HL-60 (cell line): Measurements from ENCODE around the gene FGFR2.

Experiments
- DNase-seq, 2 experiments: peaks; one replicate each; pipeline ENCODE4 v3.0.0-alpha.2; 2010 to 2020; ENCODE audit warnings: low read depth in 1 of 2, low spot score in 1 of 2
- H3K27ac ChIP-seq: fragments of 250-450 bp; sonication (Bioruptor Pico); replicated peaks from 2 replicates; pipeline ENCODE4 v1.5.1; 2020; ENCODE audit warnings: mild to moderate bottlenecking, moderate library complexity
- H3K27me3 ChIP-seq: fragments of 250-450 bp; sonication (Bioruptor Pico); 2 replicates; pipeline ENCODE4 v1.5.1; 2021; ENCODE audit warnings: mild to moderate bottlenecking, moderate library complexity; ENCODE audit not compliant: insufficient read depth, poor library complexity, severe bottlenecking
- H3K4me3 ChIP-seq: replicated peaks from 2 replicates; pipeline ENCODE4 v1.5.1; 2011; ENCODE audit warnings: mild to moderate bottlenecking, control low read depth, low read length; ENCODE audit not compliant: insufficient read depth
- CTCF ChIP-seq: IDR thresholded peaks from one replicate; pipeline ENCODE4 v1.5.1; 2011; ENCODE audit warnings: low read length, control low read depth, inconsistent platforms; ENCODE audit not compliant: insufficient read depth
- GABPA ChIP-seq: IDR thresholded peaks from 2 replicates; pipeline ENCODE4 v1.6.1; 2012; ENCODE audit warnings: low read depth
- POLR2AphosphoS5 ChIP-seq: IDR thresholded peaks from 2 replicates; pipeline ENCODE4 v1.6.1; 2012; ENCODE audit warnings: low read depth
- SPI1 ChIP-seq: IDR thresholded peaks from 2 replicates; pipeline ENCODE4 v1.6.1; 2012; ENCODE audit warnings: low read depth, mild to moderate bottlenecking, borderline replicate concordance
- TF ChIP-seq, protein P1 (sequence below): IDR thresholded peaks from 2 replicates; pipeline ENCODE4 v1.6.1; 2012; ENCODE audit warnings: low read depth; ENCODE audit not compliant: insufficient replicate concordance

FGFR2 gene

DNA sequence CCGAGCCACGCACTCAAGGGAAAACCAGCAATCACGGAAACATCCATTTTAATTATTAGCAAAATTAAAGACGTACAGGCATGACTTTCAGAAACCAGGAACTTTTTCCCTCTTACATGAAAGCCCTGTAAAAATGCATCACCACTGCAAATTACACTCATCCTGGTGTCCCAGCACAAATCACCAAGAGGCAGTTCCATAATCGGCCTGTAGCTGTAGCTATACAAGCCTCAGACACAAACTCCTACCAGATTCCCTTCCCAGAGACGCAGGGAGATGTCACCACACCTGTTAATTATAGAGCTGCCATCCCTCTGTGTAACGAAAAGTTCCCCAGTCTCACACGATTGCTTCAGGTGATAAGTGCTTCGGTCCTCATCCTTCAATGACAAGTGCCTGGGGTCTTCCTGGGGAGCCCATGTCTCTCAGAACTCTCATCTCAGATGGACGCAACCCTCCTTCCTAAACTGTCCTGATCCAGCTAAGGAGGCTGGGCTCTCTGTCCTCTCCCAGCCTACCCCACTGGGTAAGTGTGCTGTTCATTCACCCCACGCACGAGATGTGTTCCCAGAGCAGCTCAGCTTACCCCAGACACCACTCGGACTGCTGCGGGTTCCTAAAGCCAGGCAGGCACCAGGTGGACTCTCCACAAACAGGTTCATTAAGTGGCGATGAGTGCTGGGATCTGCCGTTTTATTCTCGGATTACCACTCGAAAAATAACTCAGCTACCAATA lies 5.9 kb downstream of the FGFR2 start:
- Histone ChIP-seq H3K4me3 (no peak overlapping the region), H3K27ac (no peak overlapping the region), H3K27me3 (peaks cover 30% of the 10 kb centered on the region)
- DNase-seq, result no peak
- TF ChIP-seq CTCF, result no peak
- TF ChIP-seq SPI1, result no peak

GRCh38 chr10:121591186-121591585 lies 7.1 kb downstream of the FGFR2 start:
- TF ChIP-seq, protein P1, sequence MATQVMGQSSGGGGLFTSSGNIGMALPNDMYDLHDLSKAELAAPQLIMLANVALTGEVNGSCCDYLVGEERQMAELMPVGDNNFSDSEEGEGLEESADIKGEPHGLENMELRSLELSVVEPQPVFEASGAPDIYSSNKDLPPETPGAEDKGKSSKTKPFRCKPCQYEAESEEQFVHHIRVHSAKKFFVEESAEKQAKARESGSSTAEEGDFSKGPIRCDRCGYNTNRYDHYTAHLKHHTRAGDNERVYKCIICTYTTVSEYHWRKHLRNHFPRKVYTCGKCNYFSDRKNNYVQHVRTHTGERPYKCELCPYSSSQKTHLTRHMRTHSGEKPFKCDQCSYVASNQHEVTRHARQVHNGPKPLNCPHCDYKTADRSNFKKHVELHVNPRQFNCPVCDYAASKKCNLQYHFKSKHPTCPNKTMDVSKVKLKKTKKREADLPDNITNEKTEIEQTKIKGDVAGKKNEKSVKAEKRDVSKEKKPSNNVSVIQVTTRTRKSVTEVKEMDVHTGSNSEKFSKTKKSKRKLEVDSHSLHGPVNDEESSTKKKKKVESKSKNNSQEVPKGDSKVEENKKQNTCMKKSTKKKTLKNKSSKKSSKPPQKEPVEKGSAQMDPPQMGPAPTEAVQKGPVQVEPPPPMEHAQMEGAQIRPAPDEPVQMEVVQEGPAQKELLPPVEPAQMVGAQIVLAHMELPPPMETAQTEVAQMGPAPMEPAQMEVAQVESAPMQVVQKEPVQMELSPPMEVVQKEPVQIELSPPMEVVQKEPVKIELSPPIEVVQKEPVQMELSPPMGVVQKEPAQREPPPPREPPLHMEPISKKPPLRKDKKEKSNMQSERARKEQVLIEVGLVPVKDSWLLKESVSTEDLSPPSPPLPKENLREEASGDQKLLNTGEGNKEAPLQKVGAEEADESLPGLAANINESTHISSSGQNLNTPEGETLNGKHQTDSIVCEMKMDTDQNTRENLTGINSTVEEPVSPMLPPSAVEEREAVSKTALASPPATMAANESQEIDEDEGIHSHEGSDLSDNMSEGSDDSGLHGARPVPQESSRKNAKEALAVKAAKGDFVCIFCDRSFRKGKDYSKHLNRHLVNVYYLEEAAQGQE, result no peak
- TF ChIP-seq CTCF (no peak), POLR2AphosphoS5 (no peak), SPI1 (no peak), GABPA (no peak)
- Histone ChIP-seq H3K4me3 (no peak overlapping the region), H3K27ac (no peak overlapping the region), H3K27me3 (peaks cover 19% of the 10 kb centered on the region)
- DNase-seq, result no peak

DNA sequence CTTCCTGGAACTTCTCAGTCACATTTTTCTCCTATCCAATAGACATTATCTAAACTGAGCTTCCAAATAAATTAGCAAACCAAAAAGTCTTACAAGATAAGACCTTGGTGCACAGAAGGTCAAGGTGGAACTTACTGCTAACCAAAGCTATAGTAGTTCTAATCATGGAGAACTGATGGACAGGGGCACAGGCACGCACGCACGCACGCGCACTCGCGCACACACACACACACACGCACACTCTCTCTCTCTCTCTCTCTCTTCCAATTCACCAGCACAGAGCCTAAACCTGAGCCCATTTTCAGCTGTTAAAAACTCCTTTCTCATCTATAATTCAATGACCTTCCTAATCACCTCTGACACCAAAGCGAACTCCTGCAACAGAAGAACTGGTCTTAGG lies 7.5 kb downstream of the FGFR2 start:
- Histone ChIP-seq H3K4me3 (no peak overlapping the region), H3K27me3 (peaks cover 16% of the 10 kb centered on the region), H3K27ac (no peak overlapping the region)
- TF ChIP-seq SPI1 (no peak), CTCF (no peak), POLR2AphosphoS5 (no peak), GABPA (no peak)
- TF ChIP-seq, protein P1, result no peak
- no peak for DNase-seq

DNA sequence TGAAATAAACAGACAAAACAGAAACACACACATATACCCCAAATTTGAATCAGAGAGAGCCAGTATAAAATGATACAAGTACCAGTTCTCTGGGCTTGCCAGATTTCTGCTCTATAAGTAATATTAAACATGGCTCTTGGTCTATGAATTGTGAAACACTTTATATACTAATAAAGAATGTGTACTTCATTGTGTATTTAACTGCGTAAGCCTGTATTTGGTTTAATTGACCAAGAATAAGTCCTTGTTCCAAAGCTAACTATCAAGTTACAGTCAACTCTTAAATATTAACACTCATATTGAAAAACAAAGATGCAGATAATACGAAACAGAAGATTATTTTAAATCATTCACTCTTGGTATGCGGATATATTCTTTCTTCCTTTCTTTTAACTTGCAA lies 8.7 kb downstream of the FGFR2 start:
- Histone ChIP-seq H3K27ac (no peak overlapping the region), H3K27me3 (peaks cover 6% of the 10 kb centered on the region), H3K4me3 (no peak overlapping the region)
- DNase-seq, result no peak
- TF ChIP-seq, protein P1, result no peak
- TF ChIP-seq POLR2AphosphoS5 (no peak), CTCF (no peak), SPI1 (no peak), GABPA (no peak)
